Measurements from ENCODE around the gene PHETA2.

- peak; percentile 24 to 54 (median 31) for TF ChIP-seq CTCF (IDR thresholded peaks at IDR 0.05)
- peak; percentile 36 to 52 for TF ChIP-seq POLR2AphosphoS5 (IDR thresholded peaks at IDR 0.05)
- TF ChIP-seq EP300 (IDR thresholded peaks at IDR 0.05), result peak; percentile 3
These were observed at the start of gene PHETA2 for GRCh38 chr22:42074132-42074811.

Data from esophagus muscularis mucosa (tissue), 4 donors.